Measurements from ENCODE around the gene TMC6. TPM values are rescaled to one million over a fixed set of nuclear protein-coding genes. Genes with fewer than 3 reads are reported as not detected.

The TMC6 gene
- total RNA-seq, 2 experiments from 2014 or later: 124 to 258 TPM

GRCh38 chr17:78126895-78127238 lies 1.7 kb downstream of the TMC6 start:
- ChIA-PET CTCF (ENCODE audit: unreplicated experiment) (interaction anchor here (1.2 to 1.7 kb wide), 2 partner anchors 14 to 67 kb away, joined by 3 to 5 read pairs; no protein-coding TSS in a partner anchor), POLR2A (no interaction called here)
- no TSS peak for BruUV-seq (replicated peaks)
- Histone ChIP-seq H3K4me3 (ENCODE audit: low read depth, low read length, poor library complexity, severe bottlenecking) (peak overlapping the region; percentile 81), H3K36me3 (ENCODE audit: insufficient read depth, low read length) (peaks cover 26% of the 10 kb centered on the region), H3K79me2 (ENCODE audit: insufficient read depth, low read depth, low read length) (peaks cover 15% of the 10 kb centered on the region; the same call in 1 of the 2 replicates), H3K4me1 (ENCODE audit: insufficient read depth, low read length, poor library complexity, severe bottlenecking) (peaks cover 73% of the 10 kb centered on the region), H3K9me2 (ENCODE audit: insufficient read depth, low read length) (no peaks in the 10 kb centered on the region), H3K9me3 (ENCODE audit: low read length) (no peaks in the 10 kb centered on the region), H3K4me2 (ENCODE audit: low read length) (peak overlapping the region; percentile 96), H4K20me1 (ENCODE audit: insufficient read depth, low read length) (no peaks in the 10 kb centered on the region), H3K27ac (ENCODE audit: low read depth, low read length, poor library complexity, severe bottlenecking) (peak overlapping the region; percentile 91), H2AFZ (ENCODE audit: low read length) (no peak overlapping the region; the same call in 1 of the 2 replicates)
- no peak for DNase-seq (ENCODE audit: low spot score)
- TF ChIP-seq CTCF (conservative IDR thresholded peaks at IDR 0.05; ENCODE audit: low read length) (no peak), EZH2phosphoT487 (IDR thresholded peaks at IDR 0.05; ENCODE audit: borderline replicate concordance, low read depth, low read length) (no peak)
- intact Hi-C loops (cut with micrococcal nuclease; ENCODE audit: unreplicated experiment): loop anchor here (5.0 kb wide), 1 partner anchor 680 kb away; no protein-coding TSS in a partner anchor

GRCh38 chr17:78125976-78126894 lies 2.3 kb downstream of the TMC6 start:
- H2AFZ ChIP-seq (ENCODE audit: low read length): no peak overlapping the region
- TF ChIP-seq EZH2phosphoT487 (IDR thresholded peaks at IDR 0.05; ENCODE audit: borderline replicate concordance, low read depth, low read length): no peak
- TF ChIP-seq CTCF (conservative IDR thresholded peaks at IDR 0.05; ENCODE audit: low read length): no peak
- peak overlapping the region; percentile 81 for H3K4me3 ChIP-seq (ENCODE audit: low read depth, low read length, poor library complexity, severe bottlenecking)
- BruUV-seq (replicated peaks): no TSS peak
- H3K4me2 ChIP-seq (ENCODE audit: low read length): peak overlapping the region; percentile 96
- H3K9me2 ChIP-seq (ENCODE audit: insufficient read depth, low read length): no peaks in the 10 kb centered on the region
- H3K79me2 ChIP-seq (ENCODE audit: insufficient read depth, low read depth, low read length): peaks cover 13% of the 10 kb centered on the region; the same call in 1 of the 2 replicates
- H3K36me3 ChIP-seq (ENCODE audit: insufficient read depth, low read length): peaks cover 31% of the 10 kb centered on the region
- H4K20me1 ChIP-seq (ENCODE audit: insufficient read depth, low read length): no peaks in the 10 kb centered on the region
- POLR2A ChIA-PET: interaction anchor here (0.5 to 1.6 kb wide), 3 partner anchors 27 to 168 kb away, joined by 4 to 5 read pairs (median 5); partner anchors contain the start of gene TNRC6C
- CTCF ChIA-PET (ENCODE audit: unreplicated experiment): interaction anchor here (0.6 to 1.7 kb wide), 3 partner anchors 10 to 67 kb away, joined by 3 to 5 read pairs (median 4); no protein-coding TSS in a partner anchor
- DNase-seq (ENCODE audit: low spot score): peak; percentile 35
- H3K27ac ChIP-seq (ENCODE audit: low read depth, low read length, poor library complexity, severe bottlenecking): peak overlapping the region; percentile 91
- intact Hi-C loops (cut with micrococcal nuclease; ENCODE audit: unreplicated experiment): loop anchor here (2.0 to 5.0 kb wide), 2 partner anchors 61 to 679 kb away; partner anchors contain the start of genes AFMID and TK1
- peaks cover 79% of the 10 kb centered on the region for H3K4me1 ChIP-seq (ENCODE audit: insufficient read depth, low read length, poor library complexity, severe bottlenecking)
- H3K9me3 ChIP-seq (ENCODE audit: low read length): no peaks in the 10 kb centered on the region

Data from OCI-LY7 (cell line).